A549 (cell line): ENCODE measurements around the gene KRT77.

ENCODE experiments used
- BCL3 ChIP-seq: fragments of >200 bp; sonication (Bioruptor Twin); formaldehyde crosslinking; IDR thresholded peaks from 3 replicates; pipeline ENCODE4 v1.6.1; 2016
- JUN ChIP-seq, 2 experiments: fragments of >200 bp; sonication (Bioruptor Twin); formaldehyde crosslinking; IDR thresholded peaks; 2 replicates in 1 of 2; 3 replicates in 1 of 2; pipeline ENCODE4 v1.6.1; 2016 to 2017
- POLR2A ChIP-seq: IDR thresholded peaks from 2 replicates; pipeline ENCODE4 v1.6.1; 2012; ENCODE audit warnings: mild to moderate bottlenecking, low read length
- RCOR1 ChIP-seq: fragments of 150-350 bp; IDR thresholded peaks from 2 replicates; pipeline ENCODE4 v1.6.1; 2014; ENCODE audit warnings: antibody characterized with exemption, low read length, low read depth
- REST ChIP-seq: fragments of 200-600 bp; sonication (generic); IDR thresholded peaks from 2 replicates; pipeline ENCODE4 v1.6.1; 2016; ENCODE audit warnings: antibody characterized with exemption, mild to moderate bottlenecking, moderate library complexity
- RFX5 ChIP-seq: fragments of 450-650 bp; IDR thresholded peaks from 2 replicates; pipeline ENCODE4 v1.7.1; 2014; ENCODE audit warnings: antibody characterized with exemption, mild to moderate bottlenecking, moderate library complexity
- SREBF2 ChIP-seq: fragments of 450-650 bp; IDR thresholded peaks from 2 replicates; pipeline ENCODE4 v1.6.1; 2014; ENCODE audit warnings: mild to moderate bottlenecking, moderate library complexity
- TP53 ChIP-seq: fragments of 250-450 bp; sonication (Bioruptor Pico); IDR thresholded peaks from 2 replicates; pipeline ENCODE4 v1.5.0; 2021; ENCODE audit warnings: mild to moderate bottlenecking, moderate library complexity
- TF ChIP-seq, protein P1 (sequence below): fragments of >200 bp; sonication (Bioruptor Twin); formaldehyde crosslinking; IDR thresholded peaks from 3 replicates; pipeline ENCODE4 v1.5.1; 2016
- TF ChIP-seq, protein P2 (sequence below): IDR thresholded peaks from 2 replicates; pipeline ENCODE4 v1.6.1; 2012

DNA sequence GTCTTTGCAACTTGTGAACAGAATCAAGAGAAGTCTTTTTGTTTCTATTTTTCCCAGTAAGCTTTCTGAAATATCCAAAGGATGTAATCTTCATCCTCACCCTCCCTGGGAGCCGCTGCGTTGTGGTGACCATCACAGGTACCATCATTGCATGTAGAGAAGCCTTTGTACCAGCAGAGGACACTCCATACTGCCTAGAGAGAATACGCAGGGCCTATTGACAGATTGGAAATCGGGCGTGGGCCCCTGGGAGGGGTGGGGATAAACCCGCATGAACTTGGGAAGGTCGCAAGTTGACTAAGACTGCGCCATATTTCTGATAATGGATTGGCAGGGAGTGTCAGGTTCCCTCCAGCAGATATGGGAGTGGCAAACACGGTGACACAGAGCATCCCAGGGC lies 35.8 kb downstream of the KRT77 start:
- TF ChIP-seq POLR2A (no peak), REST (no peak), BCL3 (no peak), SREBF2 (no peak), TP53 (CRISPR knock-in tag) (no peak), RCOR1 (no peak), RFX5 (no peak), JUN (IDR thresholded peaks at IDR 0.05) (no peak)
- TF ChIP-seq, protein P1, sequence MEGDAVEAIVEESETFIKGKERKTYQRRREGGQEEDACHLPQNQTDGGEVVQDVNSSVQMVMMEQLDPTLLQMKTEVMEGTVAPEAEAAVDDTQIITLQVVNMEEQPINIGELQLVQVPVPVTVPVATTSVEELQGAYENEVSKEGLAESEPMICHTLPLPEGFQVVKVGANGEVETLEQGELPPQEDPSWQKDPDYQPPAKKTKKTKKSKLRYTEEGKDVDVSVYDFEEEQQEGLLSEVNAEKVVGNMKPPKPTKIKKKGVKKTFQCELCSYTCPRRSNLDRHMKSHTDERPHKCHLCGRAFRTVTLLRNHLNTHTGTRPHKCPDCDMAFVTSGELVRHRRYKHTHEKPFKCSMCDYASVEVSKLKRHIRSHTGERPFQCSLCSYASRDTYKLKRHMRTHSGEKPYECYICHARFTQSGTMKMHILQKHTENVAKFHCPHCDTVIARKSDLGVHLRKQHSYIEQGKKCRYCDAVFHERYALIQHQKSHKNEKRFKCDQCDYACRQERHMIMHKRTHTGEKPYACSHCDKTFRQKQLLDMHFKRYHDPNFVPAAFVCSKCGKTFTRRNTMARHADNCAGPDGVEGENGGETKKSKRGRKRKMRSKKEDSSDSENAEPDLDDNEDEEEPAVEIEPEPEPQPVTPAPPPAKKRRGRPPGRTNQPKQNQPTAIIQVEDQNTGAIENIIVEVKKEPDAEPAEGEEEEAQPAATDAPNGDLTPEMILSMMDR, result peak; percentile 19; the same call in 1 of the 3 replicates
- TF ChIP-seq, protein P2, sequence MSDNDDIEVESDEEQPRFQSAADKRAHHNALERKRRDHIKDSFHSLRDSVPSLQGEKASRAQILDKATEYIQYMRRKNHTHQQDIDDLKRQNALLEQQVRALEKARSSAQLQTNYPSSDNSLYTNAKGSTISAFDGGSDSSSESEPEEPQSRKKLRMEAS, result no peak
